Vagina (tissue), 2 donors: ENCODE results near the gene PLCB1.
"Not testable (repeated sequence)": the region's sequence is repeated elsewhere in the genome, so short reads cannot be mapped to it uniquely, and the experiment has no call there.

Experiments
- POLR2A ChIP-seq, 2 donors: fragments of 450-650 bp; IDR thresholded peaks; one replicate each; pipeline ENCODE4 v1.6.1; 2017; ENCODE audit warnings: antibody characterized with exemption in 2 of 2, mild to moderate bottlenecking in 2 of 2, moderate library complexity in 2 of 2
- TF ChIP-seq, protein P1 (sequence below), 3 experiments: fragments of 450-650 bp in 2 of 3; fragments of 200-600 bp in 1 of 3; sonication (generic) in 1 of 3; IDR thresholded peaks; one replicate each; pipeline ENCODE4 v1.5.1; 2017 to 2019; ENCODE audit warnings: antibody characterized with exemption in 3 of 3, mild to moderate bottlenecking in 2 of 3, moderate library complexity in 2 of 3

DNA sequence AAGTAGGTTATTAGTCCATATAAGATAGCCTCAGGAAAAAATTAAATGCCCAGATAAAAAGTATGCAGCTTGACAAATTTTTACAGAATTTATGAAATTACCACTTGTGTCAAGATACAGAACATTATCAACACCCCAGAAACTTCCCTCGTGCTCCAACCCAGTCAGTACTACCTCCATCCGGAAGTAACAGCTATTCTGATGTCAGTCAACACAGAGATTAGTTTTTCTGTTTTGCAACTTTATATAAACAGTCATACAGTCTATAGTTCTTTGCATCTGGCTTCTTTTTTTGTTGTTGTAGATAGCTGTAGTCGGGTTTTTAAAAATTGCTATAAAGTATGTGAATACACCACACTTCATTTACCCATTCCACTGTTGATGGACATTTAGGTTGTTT is 721.1 kb downstream of the PLCB1 start:
- TF ChIP-seq, protein P1, sequence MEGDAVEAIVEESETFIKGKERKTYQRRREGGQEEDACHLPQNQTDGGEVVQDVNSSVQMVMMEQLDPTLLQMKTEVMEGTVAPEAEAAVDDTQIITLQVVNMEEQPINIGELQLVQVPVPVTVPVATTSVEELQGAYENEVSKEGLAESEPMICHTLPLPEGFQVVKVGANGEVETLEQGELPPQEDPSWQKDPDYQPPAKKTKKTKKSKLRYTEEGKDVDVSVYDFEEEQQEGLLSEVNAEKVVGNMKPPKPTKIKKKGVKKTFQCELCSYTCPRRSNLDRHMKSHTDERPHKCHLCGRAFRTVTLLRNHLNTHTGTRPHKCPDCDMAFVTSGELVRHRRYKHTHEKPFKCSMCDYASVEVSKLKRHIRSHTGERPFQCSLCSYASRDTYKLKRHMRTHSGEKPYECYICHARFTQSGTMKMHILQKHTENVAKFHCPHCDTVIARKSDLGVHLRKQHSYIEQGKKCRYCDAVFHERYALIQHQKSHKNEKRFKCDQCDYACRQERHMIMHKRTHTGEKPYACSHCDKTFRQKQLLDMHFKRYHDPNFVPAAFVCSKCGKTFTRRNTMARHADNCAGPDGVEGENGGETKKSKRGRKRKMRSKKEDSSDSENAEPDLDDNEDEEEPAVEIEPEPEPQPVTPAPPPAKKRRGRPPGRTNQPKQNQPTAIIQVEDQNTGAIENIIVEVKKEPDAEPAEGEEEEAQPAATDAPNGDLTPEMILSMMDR (IDR thresholded peaks at IDR 0.05) = not testable (repeated sequence)
- TF ChIP-seq POLR2A (IDR thresholded peaks at IDR 0.05) = not testable (repeated sequence)
